Thymus (tissue), 14 donors: ENCODE data around the gene UBA3. TPM values are rescaled to one million over a fixed set of nuclear protein-coding genes. Genes with fewer than 3 reads are reported as not detected.

Experiments used
- DNase-seq, 9 donors: peaks; one replicate each; pipeline ENCODE4 v3.0.0-alpha.2; 2013; ENCODE audit warnings: low spot score in 9 of 9, low read depth in 6 of 9, missing footprints in 1 of 9
- H3K27ac ChIP-seq, 2 donors: one replicate each; pipeline ENCODE4 v1.5.1; 2013; ENCODE audit warnings: control low read depth in 1 of 2, low read depth in 1 of 2, low read length in 1 of 2, mild to moderate bottlenecking in 1 of 2, moderate library complexity in 1 of 2
- H3K27me3 ChIP-seq, 2 donors: one replicate each; pipeline ENCODE4 v1.5.1; 2013; ENCODE audit warnings: low read length in 1 of 2; ENCODE audit not compliant: control insufficient read depth in 2 of 2, insufficient read depth in 1 of 2
- H3K36me3 ChIP-seq, 2 donors: one replicate each; pipeline ENCODE4 v1.5.1; 2013; ENCODE audit warnings: low read length in 1 of 2, mild to moderate bottlenecking in 1 of 2, moderate library complexity in 1 of 2; ENCODE audit not compliant: control insufficient read depth in 2 of 2, insufficient read depth in 2 of 2
- H3K4me1 ChIP-seq, 2 donors: one replicate each; pipeline ENCODE4 v1.5.1; 2013; ENCODE audit warnings: low read length in 2 of 2; ENCODE audit not compliant: control insufficient read depth in 2 of 2, insufficient read depth in 2 of 2
- H3K4me3 ChIP-seq, 2 donors: one replicate each; pipeline ENCODE4 v1.5.1; 2013; ENCODE audit warnings: low read length in 2 of 2, control low read depth in 1 of 2, mild to moderate bottlenecking in 1 of 2
- H3K9me3 ChIP-seq, 2 donors: one replicate each; pipeline ENCODE4 v1.5.1; 2013; ENCODE audit warnings: low read length in 1 of 2, mild to moderate bottlenecking in 1 of 2; ENCODE audit not compliant: control insufficient read depth in 2 of 2, insufficient read depth in 1 of 2
- WGBS: extraction: QIAGEN DNeasy Blood & Tissue Kit; methylation state at CpG from one replicate; pipeline ENCODE4 v1.1.7; 2013; 5-methylcytosine and 5-hydroxymethylcytosine counted together
- long read RNA-seq, 10 donors: transcript quantifications; one replicate each; lab custom pipeline, GENCODE V29; 2026
- polyA plus RNA-seq: library from polyadenylated mRNA; stranded (reverse); fragments of 200-250 nt; gene quantifications from one replicate; pipeline ENCODE4 v1.2.3, GENCODE V29; 2013
- total RNA-seq: library from RNA; stranded (reverse); fragments of 120-200 nt; gene quantifications from one replicate; pipeline ENCODE4 v1.2.4, GENCODE V29; 2013
- donor health status: healthy.

UBA3 gene
- total RNA-seq (67.0 TPM), polyA plus RNA-seq (89.3 TPM)
- long read RNA-seq, donor 1, partial matches to known transcripts: 0 of 2 reads
- long read RNA-seq, donor 1, other reads (novel, unspliced or antisense): 0 of 2 reads
- long read RNA-seq, donor 2, transcript UBA3-202 (18 exons, 2,154 nt): major isoform, 16 of 39 reads
- long read RNA-seq, donor 2, transcript UBA3-201 (17 exons, 2,112 nt): minor isoform, 13 of 39 reads
- long read RNA-seq, donor 2, partial matches to known transcripts: 5 of 39 reads
- long read RNA-seq, donor 2, other reads (novel, unspliced or antisense): 0 of 39 reads
- long read RNA-seq, donor 3, transcript UBA3-202 (18 exons, 2,154 nt): major isoform, 15 of 21 reads
- long read RNA-seq, donor 3, partial matches to known transcripts: 0 of 21 reads
- long read RNA-seq, donor 3, other reads (novel, unspliced or antisense): 0 of 21 reads
- long read RNA-seq, donor 4, transcript UBA3-202 (18 exons, 2,154 nt): major isoform, 5 of 24 reads
- long read RNA-seq, donor 4, partial matches to known transcripts: 19 of 24 reads
- long read RNA-seq, donor 4, other reads (novel, unspliced or antisense): 0 of 24 reads
- long read RNA-seq, donor 5, transcript UBA3-201 (17 exons, 2,112 nt): minor isoform, 5 of 102 reads
- long read RNA-seq, donor 5, transcript UBA3-202 (18 exons, 2,154 nt): major isoform, 16 of 102 reads
- long read RNA-seq, donor 5, partial matches to known transcripts: 72 of 102 reads
- long read RNA-seq, donor 5, other reads (novel, unspliced or antisense): 0 of 102 reads
- long read RNA-seq, donor 6, transcript UBA3-202 (18 exons, 2,154 nt): major isoform, 10 of 12 reads
- long read RNA-seq, donor 6, partial matches to known transcripts: 0 of 12 reads
- long read RNA-seq, donor 6, other reads (novel, unspliced or antisense): 0 of 12 reads
- long read RNA-seq, donor 7, transcript UBA3-202 (18 exons, 2,154 nt): major isoform, 9 of 51 reads
- long read RNA-seq, donor 7, partial matches to known transcripts: 36 of 51 reads
- long read RNA-seq, donor 7, other reads (novel, unspliced or antisense): 0 of 51 reads
- long read RNA-seq, donor 8, transcript UBA3-202 (18 exons, 2,154 nt): major isoform, 5 of 5 reads
- long read RNA-seq, donor 8, partial matches to known transcripts: 0 of 5 reads
- long read RNA-seq, donor 8, other reads (novel, unspliced or antisense): 0 of 5 reads
- long read RNA-seq, donor 9, transcript UBA3-202 (18 exons, 2,154 nt): major isoform, 5 of 20 reads
- long read RNA-seq, donor 9, partial matches to known transcripts: 13 of 20 reads
- long read RNA-seq, donor 9, other reads (novel, unspliced or antisense): 0 of 20 reads
- long read RNA-seq, donor 10, transcript UBA3-202 (18 exons, 2,154 nt): major isoform, 5 of 23 reads
- long read RNA-seq, donor 10, partial matches to known transcripts: 17 of 23 reads
- long read RNA-seq, donor 10, other reads (novel, unspliced or antisense): 0 of 23 reads

GRCh38 chr3:69080233-69080920 is at the start of gene UBA3:
Gene UBA3, minus strand, starts transcription at chr3:69080365. Its CDS starts 12 bp downstream, at chr3:69080353.
- Histone ChIP-seq H3K36me3 (peaks cover 0 to 3% of the 10 kb centered on the region in 2 donors), H3K9me3 (no peaks in the 10 kb centered on the region), H3K27me3 (no peaks in the 10 kb centered on the region), H3K4me3 (peak within 1 kb of the TSS; percentile 71 to 98), H3K4me1 (peaks cover 17 to 34% of the 10 kb centered on the region in 2 donors), H3K27ac (peak within 1 kb of the TSS; percentile 46 to 81)
- 8% methylated on average over 37 of the region's 37 CpGs for WGBS
- peak in 8 of 9 donors; percentile 67 to 94 (median 86) for DNase-seq

GRCh38 chr3:69129531-69129930 is 49.4 kb upstream of the UBA3 start:
- WGBS: 51% methylated on average over 1 of the region's 1 CpG
- no peak for DNase-seq

GRCh38 chr3:69128509-69128908 is 48.3 kb upstream of the UBA3 start:
- H3K4me3 ChIP-seq: no peak overlapping the region
- no peaks in the 10 kb centered on the region for H3K4me1 ChIP-seq
- no peaks in the 10 kb centered on the region for H3K36me3 ChIP-seq
- no peak for DNase-seq
- H3K9me3 ChIP-seq: no peaks in the 10 kb centered on the region
- H3K27ac ChIP-seq: no peak overlapping the region
- no peaks in the 10 kb centered on the region for H3K27me3 ChIP-seq

More at GRCh38 chr3:69129531-69129930, 49.4 kb upstream of the UBA3 start:
- H3K4me3 ChIP-seq: no peak overlapping the region
- no peak overlapping the region for H3K27ac ChIP-seq
- no peaks in the 10 kb centered on the region for H3K36me3 ChIP-seq
- H3K27me3 ChIP-seq: no peaks in the 10 kb centered on the region
- no peaks in the 10 kb centered on the region for H3K4me1 ChIP-seq
- H3K9me3 ChIP-seq: no peaks in the 10 kb centered on the region

GRCh38 chr3:69126999-69127398 is 46.8 kb upstream of the UBA3 start:
- Histone ChIP-seq H3K4me1 (no peaks in the 10 kb centered on the region), H3K27ac (no peak overlapping the region), H3K4me3 (no peak overlapping the region), H3K27me3 (no peaks in the 10 kb centered on the region), H3K36me3 (no peaks in the 10 kb centered on the region), H3K9me3 (no peaks in the 10 kb centered on the region)
- over 99% methylated on average over 2 of the region's 2 CpGs for WGBS
- DNase-seq: no peak

- no peaks in the 10 kb centered on the region for H3K27me3 ChIP-seq
- 98% methylated on average over 3 of the region's 3 CpGs for WGBS
- no peak for DNase-seq
- no peaks in the 10 kb centered on the region for H3K36me3 ChIP-seq
- H3K4me3 ChIP-seq: no peak overlapping the region
- no peaks in the 10 kb centered on the region for H3K4me1 ChIP-seq
- H3K9me3 ChIP-seq: no peaks in the 10 kb centered on the region
- no peak overlapping the region for H3K27ac ChIP-seq
Measured at GRCh38 chr3:69126216-69126615, 46.1 kb upstream of the UBA3 start.

GRCh38 chr3:69122403-69122802 is 42.2 kb upstream of the UBA3 start, which contains the start of gene LMOD3:
Gene LMOD3, minus strand, starts transcription at chr3:69122595. Its CDS starts 209 bp downstream, at chr3:69122386.
- Histone ChIP-seq H3K27me3 (no peaks in the 10 kb centered on the region), H3K4me3 (no peak within 1 kb of the TSS), H3K27ac (no peak within 1 kb of the TSS), H3K4me1 (no peaks in the 10 kb centered on the region), H3K36me3 (no peaks in the 10 kb centered on the region), H3K9me3 (no peaks in the 10 kb centered on the region)
- 95% methylated on average over 3 of the region's 3 CpGs for WGBS
- no peak for DNase-seq

- WGBS: 92% methylated on average over 8 of the region's 8 CpGs
- DNase-seq: no peak
- Histone ChIP-seq H3K36me3 (no peaks in the 10 kb centered on the region), H3K9me3 (no peaks in the 10 kb centered on the region), H3K27me3 (no peaks in the 10 kb centered on the region), H3K4me1 (no peaks in the 10 kb centered on the region), H3K27ac (no peak overlapping the region), H3K4me3 (no peak overlapping the region)
Measured at GRCh38 chr3:69121950-69122349, 41.8 kb upstream of the UBA3 start.

GRCh38 chr3:69121513-69121912 is 41.3 kb upstream of the UBA3 start:
- Histone ChIP-seq H3K27ac (no peak overlapping the region), H3K27me3 (no peaks in the 10 kb centered on the region), H3K4me1 (no peaks in the 10 kb centered on the region), H3K9me3 (no peaks in the 10 kb centered on the region), H3K4me3 (no peak overlapping the region), H3K36me3 (no peaks in the 10 kb centered on the region)
- DNase-seq: no peak
- WGBS: 96% methylated on average over 6 of the region's 6 CpGs
